WERI-Rb-1 (cell line): ENCODE data around the gene NKAIN2.
"Not testable (repeated sequence)": the region's sequence is repeated elsewhere in the genome, so short reads cannot be mapped to it uniquely, and the experiment has no call there.

Experiments
- DNase-seq: peaks from one replicate; pipeline ENCODE4 v3.0.0-alpha.2; 2020
- H3K27ac ChIP-seq: fragments of 250-450 bp; sonication (Bioruptor Pico); 2 replicates; pipeline ENCODE4 v1.5.1; 2020; ENCODE audit warnings: mild to moderate bottlenecking, moderate library complexity
- H3K27me3 ChIP-seq: fragments of 250-450 bp; sonication (Bioruptor Pico); 2 replicates; pipeline ENCODE4 v1.5.1; 2021; ENCODE audit warnings: mild to moderate bottlenecking, low read depth, moderate library complexity; ENCODE audit not compliant: insufficient read depth, severe bottlenecking
- H3K36me3 ChIP-seq: fragments of 250-450 bp; sonication (Bioruptor Pico); 2 replicates; pipeline ENCODE4 v1.5.1; 2020; ENCODE audit warnings: mild to moderate bottlenecking, moderate library complexity
- H3K4me3 ChIP-seq: 2 replicates; pipeline ENCODE4 v1.5.1; 2011; ENCODE audit warnings: low read depth, mild to moderate bottlenecking, control low read depth, low read length
- H3K9me3 ChIP-seq: fragments of 250-450 bp; sonication (Bioruptor Pico); 2 replicates; pipeline ENCODE4 v1.5.1; 2021; ENCODE audit warnings: mild to moderate bottlenecking, moderate library complexity; ENCODE audit not compliant: severe bottlenecking
- CTCF ChIP-seq: IDR thresholded peaks from 2 replicates; pipeline ENCODE4 v1.5.1; 2011; ENCODE audit warnings: low read depth, mild to moderate bottlenecking, control low read depth, inconsistent platforms, low read length

Gene NKAIN2

DNA sequence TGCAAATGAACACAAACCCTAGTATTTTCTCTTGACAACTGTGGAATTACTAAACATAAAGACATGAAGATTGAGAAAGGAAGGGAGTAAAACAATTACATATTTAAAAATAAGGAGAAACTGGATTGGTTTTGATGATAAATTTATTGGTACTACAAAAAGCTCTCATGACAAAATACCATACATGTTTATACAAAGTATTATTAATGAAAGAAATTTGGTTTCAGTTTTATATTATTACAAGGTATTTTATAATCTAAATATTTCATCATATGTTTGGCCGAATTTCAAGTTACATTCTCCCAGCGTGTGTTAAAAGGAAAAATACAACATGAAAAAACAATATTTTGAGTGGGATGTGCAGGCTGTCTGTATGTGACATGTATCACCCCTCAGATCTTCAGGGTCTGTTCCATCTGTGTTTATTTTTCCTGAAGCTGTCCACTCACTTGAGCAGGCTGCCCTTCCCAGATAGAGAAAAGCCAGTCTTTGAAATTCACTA, 568.4 kb downstream of the NKAIN2 start:
- no peak overlapping the region for H3K27ac ChIP-seq
- no peak for TF ChIP-seq CTCF
- no peak for DNase-seq
- no peaks in the 10 kb centered on the region for H3K36me3 ChIP-seq
- no peak overlapping the region for H3K4me3 ChIP-seq
- no peaks in the 10 kb centered on the region for H3K27me3 ChIP-seq
- no peaks in the 10 kb centered on the region for H3K9me3 ChIP-seq

DNA sequence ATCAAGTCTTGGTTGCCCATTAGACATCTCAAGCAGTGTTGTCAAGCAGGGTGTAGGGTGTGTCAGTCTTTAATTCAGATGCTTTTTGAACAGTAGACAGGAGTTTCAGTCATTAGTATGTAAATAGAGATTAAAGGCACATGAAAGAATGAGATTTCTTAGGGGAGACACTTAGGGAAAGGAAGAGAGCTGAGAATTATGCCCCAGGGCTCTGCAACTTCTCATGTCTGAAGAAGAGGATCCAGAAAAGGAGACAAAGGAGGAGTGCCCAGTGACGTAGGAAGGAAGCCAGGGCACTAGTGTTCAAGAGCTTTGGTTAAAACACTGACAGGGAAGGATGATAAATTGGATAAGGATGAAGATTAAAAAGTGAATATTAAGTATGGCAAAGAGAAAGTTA, 569.7 kb downstream of the NKAIN2 start:
- DNase-seq: no peak
- Histone ChIP-seq H3K36me3 (no peaks in the 10 kb centered on the region), H3K27ac (no peak overlapping the region), H3K9me3 (no peaks in the 10 kb centered on the region), H3K4me3 (no peak overlapping the region), H3K27me3 (no peaks in the 10 kb centered on the region)
- TF ChIP-seq CTCF: no peak

DNA sequence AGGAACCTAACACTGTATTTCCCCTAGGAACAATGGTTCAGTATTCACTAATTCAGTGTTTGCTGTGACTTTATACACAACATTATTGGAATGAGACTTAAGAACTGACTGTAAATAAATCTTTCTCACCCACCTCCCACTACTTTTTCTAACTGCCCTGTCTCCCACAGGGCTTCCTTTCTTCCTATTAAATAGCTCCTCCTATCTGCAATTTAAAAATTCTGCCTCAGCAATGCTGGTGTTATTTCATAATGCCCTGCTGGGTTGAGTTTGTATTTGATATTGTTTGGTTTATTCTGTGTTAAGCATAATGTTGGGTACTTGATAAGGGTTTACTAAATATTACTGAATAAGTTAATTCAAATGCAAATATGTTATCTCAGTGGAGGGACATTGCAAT, 585.5 kb downstream of the NKAIN2 start:
- no peak for TF ChIP-seq CTCF
- DNase-seq: no peak
- Histone ChIP-seq H3K27me3 (no peaks in the 10 kb centered on the region), H3K27ac (no peak overlapping the region), H3K9me3 (no peaks in the 10 kb centered on the region), H3K4me3 (no peak overlapping the region), H3K36me3 (no peaks in the 10 kb centered on the region)

DNA sequence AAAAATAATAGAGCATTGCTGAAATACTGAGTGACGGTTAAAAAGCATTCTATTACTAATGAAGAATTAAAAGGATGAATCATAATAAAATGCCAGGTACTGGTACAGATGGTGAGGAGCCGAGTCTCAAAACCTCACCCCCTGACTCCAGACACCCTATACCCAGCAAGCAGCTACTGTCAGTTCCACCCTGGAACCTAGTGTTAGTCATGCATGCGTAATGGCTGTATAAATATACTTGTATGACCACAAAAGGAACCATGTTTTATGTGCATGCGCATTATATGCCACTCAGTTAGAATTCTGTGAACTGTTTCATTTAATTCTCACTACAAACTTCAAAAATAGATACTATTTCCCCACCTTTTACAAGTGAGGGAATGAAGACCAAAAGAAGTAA, 589.9 kb downstream of the NKAIN2 start:
- Histone ChIP-seq H3K27ac (no peak overlapping the region), H3K4me3 (no peak overlapping the region), H3K9me3 (no peaks in the 10 kb centered on the region), H3K27me3 (no peaks in the 10 kb centered on the region), H3K36me3 (no peaks in the 10 kb centered on the region)
- DNase-seq: no peak
- TF ChIP-seq CTCF: no peak

DNA sequence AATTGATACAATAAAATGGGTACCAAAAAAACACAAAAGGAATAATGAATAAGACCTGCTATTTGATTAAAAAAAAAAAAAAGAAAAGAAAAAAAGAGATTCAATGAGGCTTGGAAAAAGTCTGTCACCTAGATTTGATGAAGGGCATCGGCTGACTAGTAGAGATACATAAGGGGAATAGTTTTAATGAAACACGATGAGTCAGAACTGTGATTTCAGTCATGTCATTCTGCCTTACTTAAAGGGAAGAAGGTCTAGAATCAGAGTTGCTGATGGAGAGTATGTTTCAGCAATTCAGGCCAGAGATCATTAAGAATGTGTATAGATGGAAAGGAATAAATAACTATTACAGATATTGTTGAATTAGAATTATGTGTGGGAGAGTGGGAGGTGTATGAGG, 592.7 kb downstream of the NKAIN2 start:
- TF ChIP-seq CTCF: no peak
- Histone ChIP-seq H3K27ac (no peak overlapping the region), H3K27me3 (no peaks in the 10 kb centered on the region), H3K36me3 (no peaks in the 10 kb centered on the region), H3K4me3 (no peak overlapping the region), H3K9me3 (no peaks in the 10 kb centered on the region)
- DNase-seq: no peak

- Histone ChIP-seq H3K36me3 (no peaks in the 10 kb centered on the region), H3K9me3 (no peaks in the 10 kb centered on the region), H3K4me3 (no peak overlapping the region), H3K27me3 (no peaks in the 10 kb centered on the region), H3K27ac (no peak overlapping the region)
- peak; percentile 42; the same call in 1 of the 2 replicates for TF ChIP-seq CTCF
- DNase-seq: no peak
Measured at GRCh38 chr6:124400261-124400999, 596.8 kb downstream of the NKAIN2 start.

GRCh38 chr6:124410425-124410824, 606.8 kb downstream of the NKAIN2 start:
- not testable (repeated sequence) for DNase-seq, H3K4me3 ChIP-seq, H3K36me3 ChIP-seq, H3K27me3 ChIP-seq, H3K27ac ChIP-seq, H3K9me3 ChIP-seq

- not testable (repeated sequence) for H3K27me3 ChIP-seq, H3K36me3 ChIP-seq, H3K27ac ChIP-seq, H3K4me3 ChIP-seq, H3K9me3 ChIP-seq
- DNase-seq: peak; percentile 9
Measured at GRCh38 chr6:124412657-124413056, 609.0 kb downstream of the NKAIN2 start.
